Heart left ventricle (tissue), 13 donors: ENCODE data around the gene PTPRJ.

Experiments
- POLR2A ChIP-seq, 2 donors: fragments of 450-650 bp; IDR thresholded peaks; one replicate each; pipeline ENCODE4 v1.6.1; 2017; ENCODE audit warnings: antibody characterized with exemption in 2 of 2, mild to moderate bottlenecking in 2 of 2, moderate library complexity in 2 of 2
- TF ChIP-seq, protein P1 (sequence below), 12 donors: fragments of 200-600 bp; sonication (generic) in 4 of 12; IDR thresholded peaks; one replicate each; pipeline versions ENCODE4 v1.5.0 to v1.8.0; 2018 to 2022; ENCODE audit warnings: antibody characterized with exemption in 12 of 12, mild to moderate bottlenecking in 5 of 12
- donor health status: ischemic (EF 13 %, LVEDD 7.1; RV severe dilation, severe dysfunction).
- donor health status: DM: no; HTN: yes; CAD: no.
- donor health status: DM: no; HTN: no; CAD: no.
- donor health status: ischemic (EF 25% LVEDD 6.9; RV normal size, moderate dysfunction).
- donor health status: ischemic (EF 25% LVEDD 5.7; RV mildly dilated, moderate dysfunction).
- donor health status: ischemic (EF 35%, LVEDD 5.7; RV mildly dilated, moderate dysfunction).
- donor health status: nonischemic (EF 11% LVEDD 7.7; RV severe dilation, severe dysfunction).
- donor health status: DM: yes; HTN: yes; CAD: no.
- donor health status: PGD.
- donor health status: ischemic (EF 29% LVEDD 5.4; RV normal size, mild dysfunction).
- donor health status: nonischemic (EF 23%, LVEDD 6.1; RV moderate dilation, normal function).

GRCh38 chr11:48050304-48050703, 69.9 kb downstream of the PTPRJ start:
- TF ChIP-seq, protein P1, sequence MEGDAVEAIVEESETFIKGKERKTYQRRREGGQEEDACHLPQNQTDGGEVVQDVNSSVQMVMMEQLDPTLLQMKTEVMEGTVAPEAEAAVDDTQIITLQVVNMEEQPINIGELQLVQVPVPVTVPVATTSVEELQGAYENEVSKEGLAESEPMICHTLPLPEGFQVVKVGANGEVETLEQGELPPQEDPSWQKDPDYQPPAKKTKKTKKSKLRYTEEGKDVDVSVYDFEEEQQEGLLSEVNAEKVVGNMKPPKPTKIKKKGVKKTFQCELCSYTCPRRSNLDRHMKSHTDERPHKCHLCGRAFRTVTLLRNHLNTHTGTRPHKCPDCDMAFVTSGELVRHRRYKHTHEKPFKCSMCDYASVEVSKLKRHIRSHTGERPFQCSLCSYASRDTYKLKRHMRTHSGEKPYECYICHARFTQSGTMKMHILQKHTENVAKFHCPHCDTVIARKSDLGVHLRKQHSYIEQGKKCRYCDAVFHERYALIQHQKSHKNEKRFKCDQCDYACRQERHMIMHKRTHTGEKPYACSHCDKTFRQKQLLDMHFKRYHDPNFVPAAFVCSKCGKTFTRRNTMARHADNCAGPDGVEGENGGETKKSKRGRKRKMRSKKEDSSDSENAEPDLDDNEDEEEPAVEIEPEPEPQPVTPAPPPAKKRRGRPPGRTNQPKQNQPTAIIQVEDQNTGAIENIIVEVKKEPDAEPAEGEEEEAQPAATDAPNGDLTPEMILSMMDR (IDR thresholded peaks at IDR 0.05), result no peak
- no peak for TF ChIP-seq POLR2A (IDR thresholded peaks at IDR 0.05)
